NCI-H2171 (cell line): ENCODE data around the gene CACNG8.
"Not testable (repeated sequence)": the region's sequence is repeated elsewhere in the genome, so short reads cannot be mapped to it uniquely, and the experiment has no call there.

Experiments
- DNase-seq: peaks from one replicate; lab custom pipeline; 2025; lab: John Stamatoyannopoulos, UW

Gene CACNG8

GRCh38 chr19:53962887-53963431 lies at the start of gene CACNG8:
TSS of gene CACNG8 (plus strand) at chr19:53962937.
- no peak for DNase-seq

GRCh38 chr19:53915000-53915399 lies 47.7 kb upstream of the CACNG8 start:
- no peak for DNase-seq

GRCh38 chr19:53916004-53916403 lies 46.7 kb upstream of the CACNG8 start:
- no peak for DNase-seq

GRCh38 chr19:53917356-53917755 lies 45.4 kb upstream of the CACNG8 start:
- no peak for DNase-seq

- DNase-seq: no peak
These were observed 35.0 kb upstream of the CACNG8 start for GRCh38 chr19:53927739-53928138.

GRCh38 chr19:53936029-53936428 lies 26.7 kb upstream of the CACNG8 start:
- no peak for DNase-seq

- no peak for DNase-seq
These were observed 20.5 kb upstream of the CACNG8 start for GRCh38 chr19:53942001-53942786.

GRCh38 chr19:53944416-53944815 lies 18.3 kb upstream of the CACNG8 start:
- DNase-seq: no peak

GRCh38 chr19:53944933-53945332 lies 17.8 kb upstream of the CACNG8 start:
- DNase-seq: no peak

GRCh38 chr19:53945441-53945840 lies 17.3 kb upstream of the CACNG8 start:
- DNase-seq: no peak

GRCh38 chr19:53945998-53946397 lies 16.7 kb upstream of the CACNG8 start:
- DNase-seq: no peak

- no peak for DNase-seq
These were observed 15.1 kb upstream of the CACNG8 start for GRCh38 chr19:53947624-53948023.

- not testable (repeated sequence) for DNase-seq
These were observed 14.1 kb upstream of the CACNG8 start for GRCh38 chr19:53948611-53949010.

GRCh38 chr19:53951436-53951835 lies 11.3 kb upstream of the CACNG8 start:
- no peak for DNase-seq

- no peak for DNase-seq
These were observed 10.8 kb upstream of the CACNG8 start for GRCh38 chr19:53951947-53952346.

GRCh38 chr19:53953383-53953782 lies 9.4 kb upstream of the CACNG8 start:
- no peak for DNase-seq

- DNase-seq: no peak
These were observed 5.1 kb upstream of the CACNG8 start for GRCh38 chr19:53957448-53958167.

- DNase-seq: no peak
These were observed 4.6 kb upstream of the CACNG8 start for GRCh38 chr19:53958168-53958571.

- DNase-seq: no peak
These were observed 3.6 kb upstream of the CACNG8 start for GRCh38 chr19:53958823-53959757.

- no peak for DNase-seq
These were observed 2.5 kb upstream of the CACNG8 start for GRCh38 chr19:53960187-53960586.

GRCh38 chr19:53960886-53961285 lies 1.9 kb upstream of the CACNG8 start:
- DNase-seq: no peak
